GM10266 (cell line): ENCODE data around the gene UBE3A.
A peak's percentile ranks its signal among the peaks of the same experiment; 100 is the strongest.

ENCODE experiments used
- DNase-seq: peaks from one replicate; pipeline ENCODE4 v3.0.0; 2012; ENCODE audit errors: extremely low spot score
- TF ChIP-seq, protein P1 (sequence below): IDR thresholded peaks from 2 replicates; pipeline ENCODE4 v1.5.1; 2012; ENCODE audit warnings: mild to moderate bottlenecking, low read depth; ENCODE audit not compliant: control insufficient read depth, insufficient read depth; ENCODE audit errors: missing control alignments

The UBE3A gene

DNA sequence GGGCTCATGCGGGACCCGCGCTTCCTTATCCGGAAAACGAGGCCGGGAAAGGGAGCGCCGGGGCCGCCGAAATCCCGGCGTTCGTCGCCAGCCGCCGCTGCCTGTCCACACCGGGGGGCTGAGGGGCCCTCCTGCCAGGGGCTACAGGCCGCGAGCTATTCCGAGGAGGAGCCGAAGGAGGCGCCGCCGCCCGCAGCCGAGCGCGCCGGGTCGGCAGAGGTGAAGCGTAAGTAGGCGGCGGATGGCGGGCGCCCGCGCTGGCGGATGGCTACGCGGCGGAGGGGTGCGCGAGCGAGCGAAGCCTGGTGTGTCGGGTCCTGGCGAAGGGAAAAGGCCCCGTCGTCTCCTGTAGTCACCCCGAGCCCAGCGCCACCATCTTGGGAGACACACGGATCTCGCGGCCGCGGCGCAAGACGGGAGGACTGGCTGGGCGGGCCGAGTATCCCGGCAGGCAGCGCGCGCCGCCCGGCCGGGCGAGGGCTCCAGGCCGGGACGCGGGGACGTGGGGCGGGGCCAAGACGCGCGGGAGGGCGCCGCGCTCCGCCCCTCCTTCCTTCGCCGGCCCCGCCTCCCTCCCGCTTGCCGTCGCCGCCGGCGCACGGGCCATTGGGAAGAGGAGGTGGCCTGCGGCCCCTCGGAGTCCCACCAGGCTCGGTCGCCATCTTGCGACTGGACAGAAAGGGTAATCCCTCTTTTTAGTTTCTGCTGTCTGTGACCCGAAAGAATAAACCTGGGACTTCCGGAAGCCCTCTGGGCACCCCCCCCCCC lies at the start of gene UBE3A:
Gene UBE3A, minus strand, starts transcription at position 424 of the 768 bp plus-strand sequence. CDS start 29,917 bp downstream, outside the sequence.
- DNase-seq = peak; percentile 94
- TF ChIP-seq, protein P1, sequence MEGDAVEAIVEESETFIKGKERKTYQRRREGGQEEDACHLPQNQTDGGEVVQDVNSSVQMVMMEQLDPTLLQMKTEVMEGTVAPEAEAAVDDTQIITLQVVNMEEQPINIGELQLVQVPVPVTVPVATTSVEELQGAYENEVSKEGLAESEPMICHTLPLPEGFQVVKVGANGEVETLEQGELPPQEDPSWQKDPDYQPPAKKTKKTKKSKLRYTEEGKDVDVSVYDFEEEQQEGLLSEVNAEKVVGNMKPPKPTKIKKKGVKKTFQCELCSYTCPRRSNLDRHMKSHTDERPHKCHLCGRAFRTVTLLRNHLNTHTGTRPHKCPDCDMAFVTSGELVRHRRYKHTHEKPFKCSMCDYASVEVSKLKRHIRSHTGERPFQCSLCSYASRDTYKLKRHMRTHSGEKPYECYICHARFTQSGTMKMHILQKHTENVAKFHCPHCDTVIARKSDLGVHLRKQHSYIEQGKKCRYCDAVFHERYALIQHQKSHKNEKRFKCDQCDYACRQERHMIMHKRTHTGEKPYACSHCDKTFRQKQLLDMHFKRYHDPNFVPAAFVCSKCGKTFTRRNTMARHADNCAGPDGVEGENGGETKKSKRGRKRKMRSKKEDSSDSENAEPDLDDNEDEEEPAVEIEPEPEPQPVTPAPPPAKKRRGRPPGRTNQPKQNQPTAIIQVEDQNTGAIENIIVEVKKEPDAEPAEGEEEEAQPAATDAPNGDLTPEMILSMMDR = peak; percentile 29

DNA sequence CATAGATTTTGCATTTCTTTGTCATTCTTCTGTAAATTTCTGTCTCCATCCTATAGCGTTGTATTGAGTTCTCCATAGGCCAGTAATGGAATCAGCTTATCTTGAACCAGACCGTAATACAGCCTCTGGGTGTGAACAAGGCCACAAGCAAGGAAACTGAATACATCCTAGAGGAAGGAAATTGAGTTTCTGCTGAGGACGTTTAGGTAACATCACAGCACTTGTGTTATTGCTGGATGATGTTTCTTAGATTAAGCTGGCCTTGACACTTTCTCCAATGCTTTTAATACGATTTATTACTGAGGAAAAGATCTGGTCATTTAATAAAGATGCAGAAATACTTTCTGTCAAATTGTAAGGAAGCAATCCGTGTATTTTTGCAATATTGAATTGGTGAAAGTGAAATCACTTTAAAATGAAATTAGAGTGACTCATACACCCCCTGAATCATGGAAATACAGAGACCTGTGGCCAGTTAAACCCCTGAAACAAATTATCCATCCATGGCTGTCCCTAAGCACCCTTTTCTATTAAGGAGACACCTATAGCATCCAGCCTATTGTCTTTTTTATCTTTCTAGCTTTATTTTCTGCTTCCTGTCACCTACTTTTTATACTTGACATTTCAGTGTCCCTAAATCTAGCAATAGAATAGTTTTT lies 48.5 kb upstream of the UBE3A start:
- TF ChIP-seq, protein P1 = no peak

DNA sequence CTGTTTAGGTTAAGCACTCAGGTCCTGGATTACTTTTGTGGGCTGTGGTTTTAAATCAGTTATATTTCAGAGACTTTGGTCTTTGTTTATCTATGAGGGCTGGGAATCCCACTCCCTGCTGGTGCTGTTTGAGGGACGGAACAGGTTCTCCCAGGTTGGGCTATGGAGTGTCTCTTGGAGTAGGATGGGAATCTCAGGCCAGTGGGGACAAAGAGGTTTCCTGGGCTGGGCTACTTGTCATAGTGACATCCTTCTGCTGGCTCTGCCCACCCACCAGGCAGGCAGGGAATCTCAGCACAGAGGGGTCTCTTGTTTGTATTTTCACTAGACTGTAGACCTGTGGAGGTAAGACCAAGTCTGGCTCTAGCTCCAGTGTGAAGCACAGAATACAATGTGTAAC lies 47.2 kb upstream of the UBE3A start:
- DNase-seq = no peak
- TF ChIP-seq, protein P1 = no peak

More for the DNA sequence above, 48.5 kb upstream of the UBE3A start:
- no peak for DNase-seq

DNA sequence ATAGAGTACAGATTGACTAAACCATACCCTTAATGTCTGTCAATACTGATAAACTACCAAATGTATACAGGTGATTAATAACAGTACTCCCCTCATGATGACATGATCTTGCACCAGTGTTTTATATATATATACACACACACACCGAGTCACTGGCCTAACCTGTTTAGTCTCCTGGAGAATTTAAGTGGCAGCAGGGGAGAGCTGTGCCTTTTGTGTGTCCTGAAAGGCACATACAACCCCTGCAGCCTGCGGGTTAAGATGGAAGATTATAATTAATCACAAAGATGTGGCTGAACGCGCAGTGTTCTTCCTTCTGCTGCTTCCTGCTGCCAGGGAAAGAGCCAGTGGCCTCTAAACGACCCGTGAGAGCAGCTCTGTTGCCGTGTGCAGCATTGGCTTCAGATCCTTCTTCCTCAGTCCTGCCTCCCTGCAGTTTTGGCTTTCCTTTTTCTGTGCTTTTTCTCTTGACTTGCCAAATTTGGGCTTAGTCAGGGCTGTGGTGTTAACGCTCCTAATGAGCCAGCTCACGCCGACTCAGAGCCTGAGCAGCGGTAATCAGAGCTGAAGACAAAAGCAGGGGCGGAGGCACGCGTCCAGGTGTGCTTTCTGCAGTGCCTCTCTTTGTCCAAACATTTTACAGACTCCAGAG lies 42.5 kb upstream of the UBE3A start:
- TF ChIP-seq, protein P1 = no peak
- no peak for DNase-seq

DNA sequence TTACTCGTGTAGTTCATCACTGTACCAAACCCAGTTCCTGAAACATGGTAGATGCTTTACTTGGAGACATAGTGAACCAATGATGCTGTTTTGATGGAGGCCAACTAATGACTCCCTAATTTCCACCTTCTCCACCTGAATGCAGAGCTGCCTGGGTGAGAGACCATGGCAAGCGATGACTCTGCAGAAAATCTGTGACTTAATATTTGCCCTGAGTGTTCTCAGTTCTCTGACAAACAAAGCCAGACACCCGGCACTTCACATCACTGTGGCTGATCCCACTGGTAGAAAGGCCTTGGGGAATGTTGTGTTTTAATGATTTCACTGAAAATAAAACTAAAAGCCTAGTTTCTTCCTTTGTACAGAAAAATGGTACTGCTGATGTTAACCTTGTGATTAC lies 39.5 kb upstream of the UBE3A start:
- no peak for DNase-seq
- TF ChIP-seq, protein P1 = no peak

DNA sequence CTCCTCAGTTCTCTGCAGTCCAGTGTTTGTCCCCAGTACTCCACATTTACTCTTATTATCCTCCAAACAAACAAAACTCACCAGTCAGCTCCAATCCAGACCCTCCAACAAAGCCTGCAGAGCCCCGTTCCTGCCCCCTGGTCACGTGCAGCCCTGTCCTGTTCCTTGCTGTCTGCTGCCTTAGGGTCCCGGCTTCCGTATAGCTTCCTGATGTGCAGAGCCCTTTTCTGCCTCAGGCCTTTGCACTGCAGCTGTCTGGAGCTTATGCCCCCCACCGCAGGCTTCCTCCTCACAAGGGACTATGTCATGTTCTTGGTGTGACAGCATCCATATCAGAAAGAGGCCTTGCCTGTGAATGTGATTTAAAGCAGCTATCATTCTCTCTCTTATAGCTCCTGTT lies 39.0 kb upstream of the UBE3A start:
- DNase-seq = no peak
- TF ChIP-seq, protein P1 = no peak

DNA sequence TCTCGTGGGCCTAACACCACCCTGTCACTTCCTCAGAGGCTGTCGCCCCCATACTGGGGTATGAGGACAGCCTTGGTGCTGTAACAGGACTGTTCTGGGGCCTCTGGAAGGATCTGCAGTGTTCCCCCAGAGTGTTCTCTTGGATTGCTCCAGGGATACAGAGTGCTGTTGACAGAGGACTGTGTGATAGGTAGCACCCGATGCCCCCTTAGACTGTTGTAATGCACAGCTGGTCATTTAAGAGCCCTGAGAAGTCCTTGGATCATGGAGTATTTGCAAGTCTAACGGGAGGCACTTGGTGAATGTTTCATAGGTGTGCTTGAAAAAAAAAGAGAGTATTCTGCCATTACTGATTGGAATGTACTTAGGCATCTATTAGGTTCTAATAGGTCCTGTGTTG lies 35.4 kb upstream of the UBE3A start:
- DNase-seq = no peak
- TF ChIP-seq, protein P1 = no peak
